Panc1 (cell line): ENCODE data around the gene MOAP1.

Experiments
- POLR2AphosphoS5 ChIP-seq: IDR thresholded peaks from 2 replicates; pipeline ENCODE4 v1.6.1; 2012; ENCODE audit warnings: mild to moderate bottlenecking, low read depth, low read length, moderate library complexity
- TF ChIP-seq, protein P1 (sequence below): fragments of 450-650 bp; IDR thresholded peaks from 2 replicates; pipeline ENCODE4 v1.5.1; 2017; ENCODE audit warnings: mild to moderate bottlenecking

DNA sequence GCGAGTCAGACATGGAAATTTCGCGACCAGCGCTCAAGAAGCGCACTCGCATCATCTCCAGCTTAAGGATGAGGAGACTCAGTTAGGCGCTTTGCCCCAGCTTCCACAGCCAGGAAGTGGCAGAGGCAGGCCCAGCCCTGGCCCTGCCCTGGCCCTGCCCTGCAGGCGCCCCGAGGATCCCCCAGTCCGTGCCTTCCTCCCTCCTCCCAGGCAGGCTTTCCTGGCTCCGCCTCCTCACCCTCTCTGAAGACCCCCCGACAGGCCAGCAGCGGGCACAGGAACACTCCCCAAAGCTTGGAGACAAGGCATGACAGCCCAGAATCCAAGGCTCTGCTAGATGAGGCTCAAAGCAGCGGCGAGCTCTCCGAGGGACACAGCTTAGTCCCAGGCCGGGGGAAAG is 47.5 kb upstream of the MOAP1 start:
- TF ChIP-seq, protein P1, sequence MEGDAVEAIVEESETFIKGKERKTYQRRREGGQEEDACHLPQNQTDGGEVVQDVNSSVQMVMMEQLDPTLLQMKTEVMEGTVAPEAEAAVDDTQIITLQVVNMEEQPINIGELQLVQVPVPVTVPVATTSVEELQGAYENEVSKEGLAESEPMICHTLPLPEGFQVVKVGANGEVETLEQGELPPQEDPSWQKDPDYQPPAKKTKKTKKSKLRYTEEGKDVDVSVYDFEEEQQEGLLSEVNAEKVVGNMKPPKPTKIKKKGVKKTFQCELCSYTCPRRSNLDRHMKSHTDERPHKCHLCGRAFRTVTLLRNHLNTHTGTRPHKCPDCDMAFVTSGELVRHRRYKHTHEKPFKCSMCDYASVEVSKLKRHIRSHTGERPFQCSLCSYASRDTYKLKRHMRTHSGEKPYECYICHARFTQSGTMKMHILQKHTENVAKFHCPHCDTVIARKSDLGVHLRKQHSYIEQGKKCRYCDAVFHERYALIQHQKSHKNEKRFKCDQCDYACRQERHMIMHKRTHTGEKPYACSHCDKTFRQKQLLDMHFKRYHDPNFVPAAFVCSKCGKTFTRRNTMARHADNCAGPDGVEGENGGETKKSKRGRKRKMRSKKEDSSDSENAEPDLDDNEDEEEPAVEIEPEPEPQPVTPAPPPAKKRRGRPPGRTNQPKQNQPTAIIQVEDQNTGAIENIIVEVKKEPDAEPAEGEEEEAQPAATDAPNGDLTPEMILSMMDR: no peak
- no peak for TF ChIP-seq POLR2AphosphoS5
